Ishikawa (cell line): ENCODE results near the gene ABCD3.

ENCODE experiments used
- CEBPB ChIP-seq: IDR thresholded peaks from 2 replicates; pipeline ENCODE4 v1.6.1; 2012
- CREB1 ChIP-seq: IDR thresholded peaks from 2 replicates; pipeline ENCODE4 v1.6.1; 2012; ENCODE audit warnings: low read depth
- EGR1 ChIP-seq: IDR thresholded peaks from 2 replicates; pipeline ENCODE4 v1.6.1; 2012
- EP300 ChIP-seq: IDR thresholded peaks from 2 replicates; pipeline ENCODE4 v1.6.1; 2012; ENCODE audit warnings: borderline replicate concordance
- FOXM1 ChIP-seq: IDR thresholded peaks from 2 replicates; pipeline ENCODE4 v1.6.1; 2012; ENCODE audit warnings: low read depth, borderline replicate concordance
- MAX ChIP-seq: IDR thresholded peaks from 2 replicates; pipeline ENCODE4 v1.6.1; 2012
- NFIC ChIP-seq: IDR thresholded peaks from 2 replicates; pipeline ENCODE4 v1.6.1; 2012
- RAD21 ChIP-seq: IDR thresholded peaks from 2 replicates; pipeline ENCODE4 v1.6.1; 2012; ENCODE audit warnings: low read depth
- REST ChIP-seq: IDR thresholded peaks from 2 replicates; pipeline ENCODE4 v1.6.1; 2012; ENCODE audit warnings: low read depth, mild to moderate bottlenecking
- TAF1 ChIP-seq: IDR thresholded peaks from 2 replicates; pipeline ENCODE4 v1.6.1; 2012; ENCODE audit warnings: low read depth, mild to moderate bottlenecking
- TCF12 ChIP-seq: IDR thresholded peaks from 2 replicates; pipeline ENCODE4 v1.6.1; 2012; ENCODE audit warnings: low read depth
- TEAD4 ChIP-seq: IDR thresholded peaks from 2 replicates; pipeline ENCODE4 v1.6.1; 2012
- USF1 ChIP-seq: IDR thresholded peaks from 2 replicates; pipeline ENCODE4 v1.6.1; 2012
- YY1 ChIP-seq: IDR thresholded peaks from 2 replicates; pipeline ENCODE4 v1.6.1; 2012; ENCODE audit warnings: low read depth
- ZBTB7A ChIP-seq: IDR thresholded peaks from 2 replicates; pipeline ENCODE4 v1.6.1; 2012; ENCODE audit warnings: low read depth

ABCD3 gene

GRCh38 chr1:94553323-94553730 lies 135.1 kb downstream of the ABCD3 start:
- TF ChIP-seq TCF12: no peak
- TF ChIP-seq CEBPB: no peak
- no peak for TF ChIP-seq REST
- peak; percentile 91 for TF ChIP-seq EGR1
- no peak for TF ChIP-seq FOXM1
- TF ChIP-seq MAX: no peak
- no peak for TF ChIP-seq CREB1

- TF ChIP-seq YY1: no peak
Measured at GRCh38 chr1:94553931-94554330, 135.7 kb downstream of the ABCD3 start.

GRCh38 chr1:94554580-94554979 lies 136.4 kb downstream of the ABCD3 start:
- TF ChIP-seq ZBTB7A (no peak), EP300 (no peak), YY1 (no peak), TCF12 (no peak), REST (no peak), CEBPB (no peak), RAD21 (no peak)

GRCh38 chr1:94555091-94555490 lies 136.9 kb downstream of the ABCD3 start:
- no peak for TF ChIP-seq EGR1
- no peak for TF ChIP-seq CREB1
- TF ChIP-seq YY1: no peak
- TF ChIP-seq EP300: no peak
- no peak for TF ChIP-seq CEBPB
- TF ChIP-seq MAX: no peak
- TF ChIP-seq TCF12: no peak
- TF ChIP-seq ZBTB7A: no peak
- no peak for TF ChIP-seq USF1
- no peak for TF ChIP-seq RAD21
- TF ChIP-seq FOXM1: no peak
- no peak for TF ChIP-seq NFIC
- TF ChIP-seq TEAD4: no peak
- no peak for TF ChIP-seq TAF1
- no peak for TF ChIP-seq REST

GRCh38 chr1:94559921-94560320 lies 141.7 kb downstream of the ABCD3 start:
- TF ChIP-seq CREB1: no peak
- no peak for TF ChIP-seq ZBTB7A
- no peak for TF ChIP-seq RAD21
- TF ChIP-seq EP300: no peak
- no peak for TF ChIP-seq NFIC
- TF ChIP-seq TEAD4: no peak
- TF ChIP-seq USF1: no peak

- TF ChIP-seq TAF1: no peak
- TF ChIP-seq NFIC: no peak
- TF ChIP-seq CEBPB: no peak
- TF ChIP-seq RAD21: no peak
- TF ChIP-seq TCF12: no peak
- TF ChIP-seq MAX: no peak
- no peak for TF ChIP-seq REST
- TF ChIP-seq FOXM1: no peak
- TF ChIP-seq EGR1: no peak
- no peak for TF ChIP-seq YY1
- TF ChIP-seq ZBTB7A: no peak
- TF ChIP-seq EP300: no peak
- no peak for TF ChIP-seq TEAD4
Measured at GRCh38 chr1:94560333-94560732, 142.1 kb downstream of the ABCD3 start.
